Heart left ventricle (tissue), 13 donors: ENCODE results near the gene EZH1.

ENCODE experiments used
- CTCF ChIP-seq, 12 donors: fragments of 200-600 bp; sonication (generic) in 4 of 12; IDR thresholded peaks; one replicate each; pipeline versions ENCODE4 v1.5.0 to v1.8.0; 2018 to 2022; ENCODE audit warnings: antibody characterized with exemption in 12 of 12, mild to moderate bottlenecking in 5 of 12
- POLR2A ChIP-seq, 2 donors: fragments of 450-650 bp; IDR thresholded peaks; one replicate each; pipeline ENCODE4 v1.6.1; 2017; ENCODE audit warnings: antibody characterized with exemption in 2 of 2, mild to moderate bottlenecking in 2 of 2, moderate library complexity in 2 of 2
- donor health status: ischemic (EF 13 %, LVEDD 7.1; RV severe dilation, severe dysfunction).
- donor health status: DM: no; HTN: yes; CAD: no.
- donor health status: DM: no; HTN: no; CAD: no.
- donor health status: ischemic (EF 25% LVEDD 6.9; RV normal size, moderate dysfunction).
- donor health status: ischemic (EF 25% LVEDD 5.7; RV mildly dilated, moderate dysfunction).
- donor health status: ischemic (EF 35%, LVEDD 5.7; RV mildly dilated, moderate dysfunction).
- donor health status: nonischemic (EF 11% LVEDD 7.7; RV severe dilation, severe dysfunction).
- donor health status: DM: yes; HTN: yes; CAD: no.
- donor health status: PGD.
- donor health status: ischemic (EF 29% LVEDD 5.4; RV normal size, mild dysfunction).
- donor health status: nonischemic (EF 23%, LVEDD 6.1; RV moderate dilation, normal function).

- TF ChIP-seq POLR2A (IDR thresholded peaks at IDR 0.05) (no peak), CTCF (IDR thresholded peaks at IDR 0.05) (no peak)
Measured at GRCh38 chr17:42709561-42709960, 35.3 kb downstream of the EZH1 start.
